Fibroblast of skin of left quadriceps (primary cell): ENCODE data around the gene TSC22D2.
A peak's percentile ranks its signal among the peaks of the same experiment; 100 is the strongest.

Experiments used
- DNase-seq, 2 experiments: peaks; one replicate each; pipeline ENCODE4 v3.0.0-alpha.2; 2013; ENCODE audit warnings: low read depth in 2 of 2

Gene TSC22D2

GRCh38 chr3:150385296-150386242, 22.5 kb upstream of the TSC22D2 start:
- no peak for DNase-seq

GRCh38 chr3:150388498-150389418, 19.3 kb upstream of the TSC22D2 start:
- DNase-seq = no peak

- no peak for DNase-seq
These were observed 18.0 kb upstream of the TSC22D2 start for GRCh38 chr3:150390087-150390486.

- DNase-seq = no peak
These were observed 16.9 kb upstream of the TSC22D2 start for GRCh38 chr3:150391161-150391560.

- DNase-seq = no peak
These were observed 14.4 kb upstream of the TSC22D2 start for GRCh38 chr3:150393745-150394144.

- no peak for DNase-seq
These were observed 13.5 kb upstream of the TSC22D2 start for GRCh38 chr3:150394606-150395005.

- DNase-seq = no peak
These were observed 11.6 kb upstream of the TSC22D2 start for GRCh38 chr3:150396491-150396890.

GRCh38 chr3:150396956-150397550, 11.0 kb upstream of the TSC22D2 start:
- DNase-seq = no peak

- DNase-seq = no peak
These were observed 9.0 kb upstream of the TSC22D2 start for GRCh38 chr3:150399060-150399459.

GRCh38 chr3:150401285-150401684, 6.8 kb upstream of the TSC22D2 start:
- DNase-seq = no peak

GRCh38 chr3:150402217-150402616, 5.9 kb upstream of the TSC22D2 start:
- no peak for DNase-seq

- DNase-seq = no peak
These were observed 4.1 kb upstream of the TSC22D2 start for GRCh38 chr3:150404023-150404422.

- peak in 1 of 2 experiments; percentile 45 for DNase-seq
These were observed 869 bp upstream of the TSC22D2 start for GRCh38 chr3:150407051-150407807.

GRCh38 chr3:150407808-150408220, 284 bp upstream of the TSC22D2 start:
- DNase-seq = no peak

GRCh38 chr3:150409125-150409511, 1.0 kb downstream of the TSC22D2 start:
- no peak for DNase-seq

- DNase-seq = no peak
These were observed 1.6 kb downstream of the TSC22D2 start for GRCh38 chr3:150409512-150410310.

- no peak for DNase-seq
These were observed 2.4 kb downstream of the TSC22D2 start for GRCh38 chr3:150410311-150411105.

- DNase-seq = no peak
These were observed 3.0 kb downstream of the TSC22D2 start for GRCh38 chr3:150411106-150411460.

GRCh38 chr3:150411546-150411945, 3.4 kb downstream of the TSC22D2 start:
- DNase-seq = no peak

GRCh38 chr3:150411976-150412375, 3.9 kb downstream of the TSC22D2 start:
- DNase-seq = no peak
